GM23248 (cell line): ENCODE results near the gene UHMK1. TPM values are rescaled to one million over a fixed set of nuclear protein-coding genes. Genes with fewer than 3 reads are reported as not detected.
"Not testable (repeated sequence)": the region's sequence is repeated elsewhere in the genome, so short reads cannot be mapped to it uniquely, and the experiment has no call there.

Experiments used
- DNase-seq: peaks from one replicate; pipeline ENCODE4 v3.0.0-alpha.2; 2015
- H2AFZ ChIP-seq: fragments of 200-600 bp; sonication (generic); 2 replicates; pipeline ENCODE4 v1.6.1; 2016; ENCODE audit warnings: antibody characterized with exemption
- H3F3A ChIP-seq: fragments of 200-600 bp; sonication (generic); 2 replicates; pipeline ENCODE4 v1.6.1; 2016; ENCODE audit warnings: mild to moderate bottlenecking, antibody characterized with exemption, mixed run types; ENCODE audit not compliant: insufficient read depth
- H3K27ac ChIP-seq: fragments of 200-600 bp; sonication (generic); 2 replicates; pipeline ENCODE4 v1.5.1; 2016; ENCODE audit warnings: mild to moderate bottlenecking
- H3K27me3 ChIP-seq: fragments of 200-600 bp; sonication (generic); replicated peaks from 2 replicates; pipeline ENCODE4 v1.6.1; 2016; ENCODE audit warnings: mild to moderate bottlenecking; ENCODE audit not compliant: insufficient read depth
- H3K36me3 ChIP-seq: fragments of 200-600 bp; sonication (generic); 2 replicates; pipeline ENCODE4 v1.6.1; 2016; ENCODE audit warnings: low read depth, mild to moderate bottlenecking
- H3K4me1 ChIP-seq: fragments of 200-600 bp; sonication (generic); 2 replicates; pipeline ENCODE4 v1.6.1; 2016; ENCODE audit warnings: mild to moderate bottlenecking; ENCODE audit not compliant: insufficient read depth
- H3K4me2 ChIP-seq: fragments of 200-600 bp; sonication (generic); one replicate; pipeline ENCODE4 v1.6.1; 2016; ENCODE audit warnings: mild to moderate bottlenecking; ENCODE audit not compliant: unreplicated experiment
- H3K4me3 ChIP-seq: fragments of 200-600 bp; sonication (generic); 2 replicates; pipeline ENCODE4 v1.5.1; 2016; ENCODE audit warnings: mild to moderate bottlenecking
- H3K79me2 ChIP-seq: fragments of 200-600 bp; sonication (generic); 2 replicates; pipeline ENCODE4 v1.6.1; 2016; ENCODE audit warnings: mild to moderate bottlenecking; ENCODE audit not compliant: insufficient read depth
- H3K9ac ChIP-seq: fragments of 200-600 bp; sonication (generic); 2 replicates; pipeline ENCODE4 v1.6.1; 2016; ENCODE audit warnings: mild to moderate bottlenecking
- H3K9me2 ChIP-seq: fragments of 200-600 bp; sonication (generic); 2 replicates; pipeline ENCODE4 v1.6.1; 2016; ENCODE audit warnings: mixed run types, mild to moderate bottlenecking, moderate library complexity; ENCODE audit not compliant: insufficient read depth
- H3K9me3 ChIP-seq: fragments of 200-600 bp; sonication (generic); one replicate; pipeline ENCODE4 v1.6.1; 2017; ENCODE audit warnings: low read depth
- H4K20me1 ChIP-seq: fragments of 200-600 bp; sonication (generic); 2 replicates; pipeline ENCODE4 v1.6.0; 2016; ENCODE audit not compliant: insufficient read depth
- EZH2 ChIP-seq: fragments of 200-600 bp; sonication (generic); IDR thresholded peaks from 2 replicates; pipeline ENCODE4 v1.6.1; 2018; ENCODE audit warnings: antibody characterized with exemption, mild to moderate bottlenecking; ENCODE audit not compliant: insufficient read depth, poor library complexity, severe bottlenecking
- EZH2phosphoT487 ChIP-seq: fragments of 200-600 bp; sonication (generic); IDR thresholded peaks from 2 replicates; pipeline ENCODE4 v1.6.1; 2018; ENCODE audit warnings: antibody characterized with exemption, moderate library complexity, mild to moderate bottlenecking, low read depth; ENCODE audit not compliant: insufficient read depth
- WGBS, 2 experiments: methylation state at CpG; one replicate each; pipeline ENCODE4 v1.1.6; 2015 to 2017; ENCODE audit warnings: low lambda C conversion rate in 2 of 2, low coverage in 1 of 2; ENCODE audit errors: missing lambda C conversion rate in 2 of 2; 5-methylcytosine and 5-hydroxymethylcytosine counted together
- in situ Hi-C: fragments of 300-500 bp; cut with MboI; formaldehyde crosslinking; loops from 2 replicates; pipeline ENCODE4 v1.15.0; 2020
- polyA plus RNA-seq: library from polyadenylated mRNA; unstranded; fragments of >200 nt; fragmentation: Nextera tagmentation; extraction: Ambion mirVana; gene quantifications from 2 replicates; pipeline ENCODE4 v1.2.1, GENCODE V29; 2016
- total RNA-seq: library from RNA; depleted of rRNA; stranded (reverse); fragments of >200 nt; shearing (Covaris generic); gene quantifications from 2 replicates; pipeline ENCODE4 v1.2.3, GENCODE V29; 2014; rRNA removed

Gene UHMK1, protein sequence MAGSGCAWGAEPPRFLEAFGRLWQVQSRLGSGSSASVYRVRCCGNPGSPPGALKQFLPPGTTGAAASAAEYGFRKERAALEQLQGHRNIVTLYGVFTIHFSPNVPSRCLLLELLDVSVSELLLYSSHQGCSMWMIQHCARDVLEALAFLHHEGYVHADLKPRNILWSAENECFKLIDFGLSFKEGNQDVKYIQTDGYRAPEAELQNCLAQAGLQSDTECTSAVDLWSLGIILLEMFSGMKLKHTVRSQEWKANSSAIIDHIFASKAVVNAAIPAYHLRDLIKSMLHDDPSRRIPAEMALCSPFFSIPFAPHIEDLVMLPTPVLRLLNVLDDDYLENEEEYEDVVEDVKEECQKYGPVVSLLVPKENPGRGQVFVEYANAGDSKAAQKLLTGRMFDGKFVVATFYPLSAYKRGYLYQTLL
- total RNA-seq (60.6 and 60.8 TPM in 2 replicates), polyA plus RNA-seq (20.1 and 21.3 TPM in 2 replicates)

DNA sequence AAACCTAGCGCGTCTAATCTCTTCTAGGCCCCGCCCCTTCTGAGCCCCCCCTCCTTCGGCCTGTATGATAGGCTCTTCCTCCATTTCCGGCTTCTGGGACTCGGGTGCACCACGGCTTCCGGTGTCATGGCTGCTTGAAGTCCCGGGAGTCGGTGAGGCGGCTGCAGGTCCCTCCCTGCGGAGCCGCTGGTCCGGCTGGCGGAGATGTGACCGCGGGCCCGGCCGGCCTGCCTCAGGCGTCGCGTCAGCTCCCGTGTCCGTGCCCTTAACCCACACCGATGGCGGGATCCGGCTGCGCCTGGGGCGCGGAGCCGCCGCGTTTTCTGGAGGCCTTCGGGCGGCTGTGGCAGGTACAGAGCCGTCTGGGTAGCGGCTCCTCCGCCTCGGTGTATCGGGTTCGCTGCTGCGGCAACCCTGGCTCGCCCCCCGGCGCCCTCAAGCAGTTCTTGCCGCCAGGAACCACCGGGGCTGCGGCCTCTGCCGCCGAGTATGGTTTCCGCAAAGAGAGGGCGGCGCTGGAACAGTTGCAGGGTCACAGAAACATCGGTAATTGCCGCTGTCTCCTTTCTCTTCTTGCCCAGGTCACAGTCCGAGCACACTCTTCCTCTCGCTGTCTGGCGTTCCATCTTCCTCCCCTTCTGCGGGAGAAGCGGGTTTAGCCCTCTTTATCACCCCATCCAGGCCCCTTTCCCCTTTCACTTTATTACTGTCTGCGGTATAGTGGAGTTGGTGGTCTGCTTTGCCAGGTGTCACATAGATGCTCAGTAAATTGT lies at the start of gene UHMK1:
Gene UHMK1, plus strand, starts transcription at position 96 of the 773 bp plus-strand sequence. Its CDS starts 183 bp downstream, at position 279.
- peaks cover 57% of the 10 kb centered on the region for H3K79me2 ChIP-seq
- in situ Hi-C loops = no loop called here
- WGBS, 2 experiments = 0 to 2% methylated on average over 53 to 60 of the region's 61 CpGs

DNA sequence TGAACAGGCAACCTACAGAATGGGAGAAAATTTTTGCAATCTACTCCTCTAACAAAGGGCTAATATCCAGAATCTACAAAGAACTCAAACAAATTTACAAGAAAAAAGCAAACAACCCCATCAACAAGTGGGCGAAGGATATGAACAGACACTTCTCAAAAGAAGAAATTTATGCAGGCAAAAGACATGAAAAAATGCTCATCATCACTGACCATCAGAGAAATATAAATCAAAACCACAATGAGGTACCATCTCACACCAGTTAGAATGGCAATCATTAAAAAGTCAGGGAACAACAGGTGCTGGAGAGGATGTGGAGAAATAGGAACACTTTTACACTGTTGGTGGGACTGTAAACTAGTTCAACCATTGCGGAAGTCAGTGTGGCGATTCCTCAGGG lies 43.3 kb upstream of the UHMK1 start:
- H3K9me3 ChIP-seq, H3K79me2 ChIP-seq, H3K9me2 ChIP-seq, H3K27me3 ChIP-seq, H3K27ac ChIP-seq, H3K4me1 ChIP-seq, in situ Hi-C loops, H4K20me1 ChIP-seq, H3K4me3 ChIP-seq, H3K9ac ChIP-seq, H2AFZ ChIP-seq, H3F3A ChIP-seq, H3K36me3 ChIP-seq, H3K4me2 ChIP-seq, DNase-seq: not testable (repeated sequence)
- 78 to 82% methylated on average over 1 to 3 of the region's 3 CpGs for WGBS, 2 experiments

More for the DNA sequence above, at the start of gene UHMK1:
- H3K9me3 ChIP-seq = no peaks in the 10 kb centered on the region
- no peaks in the 10 kb centered on the region for H3K27me3 ChIP-seq
- peaks cover 2% of the 10 kb centered on the region; the same call in 1 of the 2 replicates for H4K20me1 ChIP-seq
- peak within 1 kb of the TSS; percentile 96 for H3K4me3 ChIP-seq
- peaks cover 22% of the 10 kb centered on the region for H3F3A ChIP-seq
- peak; percentile 98 for DNase-seq
- peak within 1 kb of the TSS; percentile 75 for H3K27ac ChIP-seq
- H3K4me1 ChIP-seq = peaks cover 25% of the 10 kb centered on the region
- peak within 1 kb of the TSS; percentile 100 for H2AFZ ChIP-seq
- H3K9ac ChIP-seq = peak within 1 kb of the TSS; percentile 93
- H3K36me3 ChIP-seq = peaks cover 8% of the 10 kb centered on the region
- peak within 1 kb of the TSS; percentile 97 for H3K4me2 ChIP-seq
- TF ChIP-seq EZH2phosphoT487 = no peak
- no peak for TF ChIP-seq EZH2
- H3K9me2 ChIP-seq = no peaks in the 10 kb centered on the region

DNA sequence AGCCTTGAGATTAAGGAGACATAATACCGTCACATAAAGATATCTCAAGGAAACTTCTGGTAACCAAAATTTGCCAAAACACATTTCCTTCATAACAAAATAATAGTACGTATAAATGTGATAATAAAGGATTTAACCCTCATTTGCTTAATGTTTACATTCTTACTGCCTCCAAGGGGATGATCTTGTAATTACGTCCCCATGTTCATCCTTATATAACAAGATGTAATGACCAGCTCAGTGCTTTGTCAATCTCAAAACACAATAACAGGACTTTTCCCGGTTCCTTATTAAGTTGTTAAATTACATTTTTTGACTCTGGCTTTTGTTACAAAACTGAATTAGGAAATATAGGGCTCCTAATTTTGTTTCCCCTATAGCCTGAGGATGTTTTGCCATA lies 41.3 kb upstream of the UHMK1 start:
- no peak overlapping the region for H3K27ac ChIP-seq
- H4K20me1 ChIP-seq = no peaks in the 10 kb centered on the region
- H2AFZ ChIP-seq = no peak overlapping the region
- no peaks in the 10 kb centered on the region for H3F3A ChIP-seq
- no peak overlapping the region for H3K9ac ChIP-seq
- DNase-seq = no peak
- no peaks in the 10 kb centered on the region for H3K4me1 ChIP-seq
- WGBS, 2 experiments = 76 to 77% methylated on average over 4 of the region's 4 CpGs
- no peaks in the 10 kb centered on the region for H3K36me3 ChIP-seq
- no peaks in the 10 kb centered on the region for H3K9me3 ChIP-seq
- H3K4me3 ChIP-seq = no peak overlapping the region
- no peaks in the 10 kb centered on the region; the same call in 1 of the 2 replicates for H3K27me3 ChIP-seq
- H3K79me2 ChIP-seq = no peaks in the 10 kb centered on the region
- in situ Hi-C loops = no loop called here
- TF ChIP-seq EZH2phosphoT487 (no peak), EZH2 (no peak)
- no peaks in the 10 kb centered on the region for H3K9me2 ChIP-seq
- H3K4me2 ChIP-seq = no peak overlapping the region

DNA sequence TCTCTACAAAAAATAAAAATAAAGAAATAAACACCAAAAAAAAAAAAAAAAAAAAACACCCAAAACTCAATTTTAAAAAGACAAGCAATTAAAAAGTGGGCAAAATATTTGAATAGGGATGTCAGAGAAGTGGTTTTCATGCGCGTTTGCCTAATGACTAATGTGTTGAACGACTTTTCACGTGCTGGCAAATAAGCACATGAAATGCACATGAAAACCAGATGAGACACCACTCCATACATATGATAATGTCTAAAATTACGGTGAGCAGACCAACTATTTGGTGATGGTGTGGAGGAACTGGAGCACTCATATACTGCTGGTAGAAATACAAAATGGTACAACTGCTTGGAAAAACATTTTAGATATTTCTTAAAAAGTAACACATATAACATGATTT lies 39.4 kb upstream of the UHMK1 start:
- H3K4me2 ChIP-seq = no peak overlapping the region
- in situ Hi-C loops = no loop called here
- no peaks in the 10 kb centered on the region for H3K9me3 ChIP-seq
- TF ChIP-seq EZH2 = no peak
- no peak for TF ChIP-seq EZH2phosphoT487
- 17 to 18% methylated on average over 5 of the region's 5 CpGs for WGBS, 2 experiments
- H3K4me3 ChIP-seq = no peak overlapping the region
- H3F3A ChIP-seq = no peaks in the 10 kb centered on the region
- peaks cover under 1% of the 10 kb centered on the region; the same call in 1 of the 2 replicates for H3K27me3 ChIP-seq
- DNase-seq = peak; percentile 52
- no peak overlapping the region for H3K9ac ChIP-seq
- no peaks in the 10 kb centered on the region for H3K79me2 ChIP-seq
- no peaks in the 10 kb centered on the region for H3K9me2 ChIP-seq
- H4K20me1 ChIP-seq = no peaks in the 10 kb centered on the region
- H3K27ac ChIP-seq = no peak overlapping the region
- H3K36me3 ChIP-seq = no peaks in the 10 kb centered on the region
- H2AFZ ChIP-seq = no peak overlapping the region
- no peaks in the 10 kb centered on the region for H3K4me1 ChIP-seq

DNA sequence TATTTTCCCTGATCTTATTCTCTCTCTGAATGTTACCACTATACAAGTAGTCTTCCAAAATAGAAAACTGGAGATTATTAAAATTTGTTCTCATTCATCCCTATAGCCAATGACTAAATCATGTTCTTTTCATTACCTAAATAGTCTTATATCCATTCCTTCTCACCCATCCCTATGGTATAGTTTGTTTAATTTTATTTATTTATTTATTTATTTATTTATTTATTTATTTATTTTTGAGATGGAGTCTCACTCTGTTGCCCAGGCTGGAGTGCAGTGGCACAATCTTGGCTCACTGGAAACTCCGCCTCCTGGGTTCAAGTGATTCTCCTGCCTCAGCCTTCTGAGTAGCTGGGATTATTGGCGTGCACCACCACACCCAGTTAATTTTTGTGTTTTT lies 35.2 kb upstream of the UHMK1 start:
- DNase-seq, H3F3A ChIP-seq, H3K4me2 ChIP-seq, H3K9me3 ChIP-seq, H3K4me1 ChIP-seq, H3K9me2 ChIP-seq, H3K36me3 ChIP-seq, in situ Hi-C loops, H2AFZ ChIP-seq, H4K20me1 ChIP-seq, H3K4me3 ChIP-seq, H3K79me2 ChIP-seq, H3K9ac ChIP-seq, H3K27ac ChIP-seq: not testable (repeated sequence)
- H3K27me3 ChIP-seq = peaks cover 13% of the 10 kb centered on the region; the same call in 1 of the 2 replicates
- 53 to 54% methylated on average over 2 of the region's 2 CpGs for WGBS, 2 experiments
